Measurements from ENCODE around the gene SLC25A21.

Gene SLC25A21

DNA sequence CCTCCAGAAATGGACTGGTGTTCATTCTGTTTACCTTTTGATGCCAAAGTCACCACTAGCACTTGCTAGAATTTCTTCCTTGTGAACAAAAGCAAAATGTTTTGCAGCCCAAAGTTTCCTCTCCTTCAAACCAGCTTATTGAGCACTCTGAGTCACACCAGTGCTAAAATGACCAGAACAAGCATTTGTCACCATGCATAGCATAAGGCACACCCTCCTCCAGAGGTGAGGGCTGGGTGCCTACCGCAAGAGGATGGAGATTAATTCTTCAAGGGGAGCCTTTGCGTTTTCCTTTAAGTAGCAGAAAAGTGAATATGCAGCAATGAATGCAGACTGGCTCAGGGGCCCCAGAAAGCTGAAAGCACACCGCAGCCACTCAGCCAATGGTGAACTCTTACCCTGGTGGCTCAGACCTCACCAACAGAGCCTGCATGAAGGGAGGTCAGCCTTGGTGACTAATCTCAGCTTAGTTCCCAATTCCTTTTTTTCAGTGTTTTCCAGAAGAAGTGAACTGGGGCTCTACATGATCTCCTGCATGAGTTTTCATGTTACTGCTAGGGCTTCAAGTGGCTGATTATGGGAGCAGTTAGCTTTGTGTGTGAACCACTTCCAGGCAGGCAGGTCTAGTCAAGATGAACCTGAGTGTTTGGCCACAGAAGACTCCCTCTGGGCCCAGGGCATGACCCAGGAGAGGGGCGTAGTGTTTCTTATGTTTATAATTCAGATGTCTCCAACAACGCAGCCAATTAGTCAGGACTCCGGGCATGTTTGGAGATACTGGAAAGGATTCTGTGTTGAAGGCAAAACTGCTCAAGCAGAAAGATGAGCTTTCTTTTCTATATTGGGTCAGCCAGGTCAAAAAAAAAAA, 414.4 kb downstream of the SLC25A21 start:
- no peak for DNase-seq (ENCODE audit: low read depth in 2 of 2)

DNA sequence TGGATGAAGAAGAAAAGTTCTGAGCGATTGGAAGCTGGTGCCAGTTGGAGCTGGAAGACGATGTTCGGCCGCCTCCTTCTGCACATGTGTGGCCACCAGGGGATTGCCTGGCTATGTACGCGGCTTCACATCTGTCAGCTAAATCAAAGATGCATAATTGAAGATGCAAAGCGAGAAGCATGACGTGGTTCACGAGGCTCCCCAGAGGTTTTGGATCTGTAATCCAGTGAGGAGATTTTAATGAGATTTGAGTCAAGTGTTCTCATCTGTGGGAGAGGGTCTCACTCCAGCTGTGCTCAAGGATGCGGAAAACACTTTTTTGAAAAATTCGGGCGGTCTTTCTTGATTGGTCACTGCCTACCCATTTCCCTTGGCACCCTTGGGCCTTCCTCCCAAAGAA, 416.2 kb downstream of the SLC25A21 start:
- DNase-seq (ENCODE audit: low read depth in 2 of 2) = no peak

DNA sequence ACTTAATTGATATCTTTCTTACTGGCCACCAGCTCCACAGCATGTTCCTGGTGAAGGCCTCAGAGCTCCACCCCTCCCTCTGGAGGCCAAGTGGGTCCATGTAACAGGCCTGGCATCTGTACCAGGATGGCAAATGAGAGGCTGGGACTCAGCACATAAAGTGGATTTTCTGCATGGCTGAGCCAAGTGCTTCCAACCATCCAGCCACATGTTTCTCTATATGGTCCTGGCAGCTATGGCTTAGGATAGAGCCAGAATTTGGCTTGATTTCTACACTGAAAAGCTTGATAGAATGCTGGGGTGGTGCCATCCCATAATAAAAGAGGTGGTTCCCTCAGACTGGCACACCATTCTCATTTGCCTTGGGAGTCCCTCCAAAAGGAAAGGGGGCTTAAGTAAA, 416.6 kb downstream of the SLC25A21 start:
- no peak for DNase-seq (ENCODE audit: low read depth in 2 of 2)

DNA sequence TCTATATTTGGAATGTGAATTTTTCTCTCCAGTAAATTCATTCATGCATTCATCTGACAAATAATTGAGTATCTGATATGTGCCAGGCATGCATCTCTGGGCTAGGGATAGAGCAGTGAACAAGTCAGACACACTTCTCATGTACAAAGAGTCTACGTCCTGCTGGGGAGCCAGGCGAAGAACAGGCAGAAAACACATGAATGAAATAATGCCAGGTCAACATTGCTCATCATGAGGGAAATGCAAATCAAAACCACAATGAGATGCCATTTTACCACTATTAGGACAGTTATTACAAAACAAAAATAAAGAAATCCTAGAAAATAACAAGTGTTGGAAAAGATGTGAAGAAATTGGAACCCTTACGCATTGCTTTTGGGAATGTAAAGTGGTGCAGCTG, 420.5 kb downstream of the SLC25A21 start:
- DNase-seq (ENCODE audit: low read depth in 2 of 2) = no peak

DNA sequence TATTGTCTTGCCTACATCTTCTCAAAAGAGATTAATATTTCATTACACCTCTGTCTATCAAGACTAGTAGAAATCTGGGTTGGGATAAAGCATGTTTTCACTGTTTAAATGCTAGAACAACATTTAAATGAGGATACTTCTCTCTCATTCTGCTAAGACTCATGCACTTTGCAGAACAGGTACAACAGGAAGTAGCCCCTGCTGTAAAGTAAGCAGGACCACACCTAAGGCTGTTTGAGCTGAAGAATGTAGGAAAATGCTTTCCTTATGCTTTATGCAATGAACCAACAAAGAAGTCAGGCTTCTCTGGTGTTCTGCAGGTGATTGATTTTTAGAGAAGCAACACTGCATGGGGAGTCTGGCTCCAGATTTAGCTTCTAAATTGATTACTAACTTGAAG, 421.3 kb downstream of the SLC25A21 start:
- DNase-seq (ENCODE audit: low read depth in 2 of 2) = no peak

DNA sequence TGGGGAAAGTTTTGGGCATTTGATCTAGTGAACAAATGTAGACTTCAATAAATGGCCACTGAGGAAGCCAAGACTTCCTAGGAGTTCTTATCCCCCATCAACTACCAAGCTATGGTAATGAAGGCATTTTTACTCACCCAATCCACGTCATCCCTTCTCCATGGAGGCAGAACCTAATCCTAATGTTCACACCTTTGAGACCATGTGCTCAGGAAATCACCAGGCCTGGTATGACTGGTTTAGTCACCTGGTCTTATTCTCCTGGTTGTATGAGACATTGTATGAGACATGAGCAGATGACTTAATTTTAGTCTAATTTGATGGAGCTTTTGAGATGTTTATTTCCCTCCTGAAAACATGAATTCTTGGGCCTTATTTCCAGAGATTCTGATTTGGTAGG, 422.2 kb downstream of the SLC25A21 start:
- no peak for DNase-seq (ENCODE audit: low read depth in 2 of 2)

DNA sequence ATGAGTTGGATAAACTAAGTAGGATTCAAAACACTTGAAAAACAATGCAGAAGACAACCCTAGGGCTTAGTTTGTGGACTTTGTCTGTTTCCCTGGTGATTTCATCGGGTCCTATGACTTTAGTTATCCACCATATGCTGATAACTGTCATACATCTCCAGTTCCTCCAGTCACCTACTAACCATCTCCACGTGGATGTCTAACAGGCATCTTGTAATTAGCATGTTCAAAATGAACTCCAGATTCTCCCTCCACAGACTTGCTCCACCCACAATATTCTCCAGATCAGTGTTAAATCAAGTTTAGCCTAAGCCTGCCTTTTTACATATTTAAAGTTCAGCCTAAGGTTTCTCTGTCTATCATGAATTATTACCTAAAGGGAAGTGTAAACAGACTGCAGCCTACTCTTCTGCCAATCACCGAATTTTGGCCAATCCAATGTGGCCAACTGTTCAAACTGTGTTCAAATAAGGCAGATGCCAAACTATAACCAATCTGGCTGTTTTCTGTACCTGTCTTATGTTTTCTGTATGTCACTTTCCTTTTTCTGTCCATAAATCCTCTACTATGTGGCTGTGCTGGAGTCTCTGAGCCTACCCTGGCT, 423.7 kb downstream of the SLC25A21 start:
- DNase-seq (ENCODE audit: low read depth in 2 of 2) = no peak

DNA sequence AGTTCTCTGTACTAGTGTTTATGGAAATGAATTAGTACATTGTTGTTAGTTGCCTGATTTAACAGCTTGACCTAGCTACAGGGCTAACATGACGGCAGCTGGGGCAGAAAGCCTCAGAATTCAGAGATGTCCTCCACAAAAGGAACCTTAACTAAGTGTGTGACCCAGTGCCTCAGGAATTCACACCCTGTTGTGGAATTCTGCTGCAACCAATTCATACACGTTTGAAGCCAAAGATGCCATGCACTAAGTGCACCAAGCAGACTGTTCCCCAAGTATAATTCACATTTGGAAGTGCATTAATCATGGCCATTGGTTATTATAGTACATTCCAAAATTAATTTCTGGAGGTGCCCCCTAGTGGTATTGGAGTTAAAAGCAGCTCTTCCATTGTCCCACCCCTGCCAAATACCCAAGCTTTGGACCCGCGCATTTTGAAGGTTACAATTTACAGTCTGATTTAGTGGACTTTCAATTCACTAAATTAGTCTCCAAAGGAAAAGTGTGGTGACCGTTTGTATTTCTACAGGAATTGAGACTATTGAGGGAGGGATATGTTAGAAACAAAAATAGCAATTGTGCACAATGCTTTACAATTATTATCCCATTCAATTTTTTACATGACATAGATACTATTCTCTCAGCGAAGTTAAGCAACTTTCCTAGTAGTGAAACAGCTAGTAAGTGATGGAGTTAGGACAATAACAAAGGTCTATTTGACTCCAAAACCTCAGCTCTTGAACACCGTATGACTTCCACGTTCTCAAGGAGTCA, 424.8 kb downstream of the SLC25A21 start:
- DNase-seq (ENCODE audit: low read depth in 2 of 2) = no peak

DNA sequence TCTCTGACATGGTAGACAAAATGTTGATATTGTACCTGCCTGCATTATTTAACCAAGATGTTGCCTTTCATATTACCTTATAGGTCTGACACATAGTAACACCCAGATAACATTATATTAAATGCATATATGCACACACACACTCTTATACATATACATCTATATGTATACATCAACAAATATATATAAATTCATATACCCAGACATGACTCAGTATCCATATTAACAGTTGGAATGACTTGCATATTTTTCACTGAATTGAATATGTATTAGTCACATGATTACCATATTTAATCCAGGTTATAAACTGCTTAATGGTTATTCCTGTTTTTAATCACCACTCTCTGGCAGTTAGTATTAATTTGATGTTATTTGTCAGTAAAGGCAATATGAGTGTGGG, 425.5 kb downstream of the SLC25A21 start:
- no peak for DNase-seq (ENCODE audit: low read depth in 2 of 2)

DNA sequence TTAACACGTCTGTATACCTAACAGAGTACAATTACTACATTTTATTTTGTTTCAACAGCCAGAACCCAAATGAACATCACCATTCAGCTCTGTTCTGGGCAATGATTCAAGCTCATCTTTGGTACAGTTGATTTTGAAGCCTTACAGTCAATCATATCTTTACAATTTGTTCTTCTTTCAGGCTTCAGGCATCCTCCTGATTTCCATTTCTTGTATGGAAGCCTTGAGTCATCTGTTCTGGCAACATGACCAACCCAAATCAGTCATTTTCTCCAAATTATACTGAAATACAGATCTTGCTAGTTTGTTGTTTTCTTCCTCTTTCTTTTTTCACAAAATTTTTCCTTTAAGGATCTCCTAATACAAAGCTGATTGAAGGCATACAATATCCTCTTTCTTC, 430.5 kb downstream of the SLC25A21 start:
- no peak for DNase-seq (ENCODE audit: low read depth in 2 of 2)

DNA sequence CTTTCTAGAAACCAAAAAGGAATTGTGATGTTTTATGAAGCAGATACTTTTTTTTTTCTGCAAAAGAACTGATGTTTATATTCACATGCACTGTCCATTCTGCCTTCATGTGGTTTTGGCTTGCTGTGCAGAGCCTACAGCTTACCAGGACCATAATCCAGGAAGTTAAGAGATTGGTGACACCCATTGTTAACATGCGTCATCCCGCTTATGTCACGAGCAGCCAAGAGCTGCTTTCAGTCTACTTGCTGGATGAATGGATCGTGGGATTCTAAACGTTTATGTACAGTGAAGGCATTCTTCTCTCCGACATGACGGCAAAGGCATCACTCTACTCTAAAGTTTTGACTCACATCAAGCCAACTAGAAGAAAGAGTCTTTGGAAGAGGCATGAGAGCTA, 434.1 kb downstream of the SLC25A21 start:
- DNase-seq (ENCODE audit: low read depth in 2 of 2) = no peak

DNA sequence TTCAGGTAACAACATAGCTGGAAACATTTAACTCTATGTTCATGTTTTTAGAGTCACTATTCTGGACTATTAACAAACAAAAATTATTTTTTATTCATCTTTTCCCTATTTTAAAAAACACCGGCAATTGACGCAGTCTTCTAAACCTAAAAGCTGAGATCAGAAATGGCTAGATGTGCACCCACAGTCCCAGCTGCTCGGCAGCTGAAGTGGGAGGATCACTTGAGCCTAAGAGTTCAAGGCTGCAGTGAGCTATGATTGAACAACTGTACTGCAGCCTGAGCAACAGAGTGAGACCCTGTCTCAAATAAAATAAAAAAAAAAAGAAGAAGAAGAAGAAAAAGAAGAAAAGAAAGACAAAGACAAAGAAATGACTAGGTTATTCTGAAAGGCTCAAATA, 446.3 kb downstream of the SLC25A21 start:
- no peak for DNase-seq (ENCODE audit: low read depth in 2 of 2)

DNA sequence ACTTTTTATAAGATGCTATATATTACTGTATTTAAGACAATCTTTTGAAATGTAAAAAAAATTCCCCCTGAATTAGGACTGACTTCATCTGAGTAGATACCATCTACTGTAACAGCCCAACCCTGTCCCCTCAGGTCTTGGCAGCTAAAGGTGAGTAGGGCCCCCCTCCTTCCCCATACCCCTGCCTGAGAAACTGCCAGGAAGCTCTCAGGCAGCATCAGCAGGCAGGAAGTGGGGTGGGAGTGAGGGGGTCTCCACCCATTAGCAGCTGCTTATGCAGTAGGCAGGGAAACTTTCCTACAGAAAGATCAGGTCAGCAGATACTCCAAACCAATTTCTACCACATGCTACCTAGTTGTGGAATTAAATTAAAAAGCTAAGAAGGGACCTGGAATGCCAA, 448.2 kb downstream of the SLC25A21 start:
- no peak for DNase-seq (ENCODE audit: low read depth in 2 of 2)

DNA sequence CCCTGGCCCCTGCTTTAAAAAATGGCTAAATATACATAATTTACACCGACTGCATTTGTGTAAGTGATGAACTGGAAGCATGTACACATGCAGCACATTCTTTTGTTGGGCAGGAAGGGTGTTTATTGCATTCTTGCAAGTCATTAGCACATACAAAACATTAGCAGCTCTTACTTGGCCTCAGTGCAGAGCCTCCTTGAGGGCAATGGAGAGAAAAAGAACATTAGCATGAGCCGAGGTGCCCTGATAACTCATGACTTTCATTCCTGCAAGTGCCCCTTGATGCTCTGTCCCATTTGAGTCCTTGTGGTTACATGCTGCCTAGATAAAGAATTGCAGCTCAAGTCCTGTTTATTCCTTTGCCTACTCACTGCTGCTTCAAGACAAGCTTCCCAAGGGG, 448.9 kb downstream of the SLC25A21 start:
- DNase-seq (ENCODE audit: low read depth in 2 of 2) = no peak

DNA sequence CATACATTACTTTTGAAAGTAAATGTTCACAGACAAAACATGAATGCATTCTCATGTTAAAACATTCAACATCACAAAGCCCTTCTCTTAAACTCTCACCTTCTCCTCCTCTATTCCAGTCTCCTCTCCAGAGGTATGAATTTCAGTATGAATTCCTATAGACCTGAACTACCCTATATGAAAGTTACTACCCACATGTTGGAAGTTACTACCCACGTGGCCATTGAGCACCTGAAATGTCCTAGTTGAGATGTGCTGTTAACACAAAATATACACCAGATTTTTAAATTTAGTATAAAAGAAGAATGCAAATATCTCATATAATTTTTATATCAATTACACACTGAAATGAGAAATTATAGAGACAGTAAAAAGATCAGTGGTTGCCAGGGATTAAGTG, 450.5 kb downstream of the SLC25A21 start:
- no peak for DNase-seq (ENCODE audit: low read depth in 2 of 2)

DNA sequence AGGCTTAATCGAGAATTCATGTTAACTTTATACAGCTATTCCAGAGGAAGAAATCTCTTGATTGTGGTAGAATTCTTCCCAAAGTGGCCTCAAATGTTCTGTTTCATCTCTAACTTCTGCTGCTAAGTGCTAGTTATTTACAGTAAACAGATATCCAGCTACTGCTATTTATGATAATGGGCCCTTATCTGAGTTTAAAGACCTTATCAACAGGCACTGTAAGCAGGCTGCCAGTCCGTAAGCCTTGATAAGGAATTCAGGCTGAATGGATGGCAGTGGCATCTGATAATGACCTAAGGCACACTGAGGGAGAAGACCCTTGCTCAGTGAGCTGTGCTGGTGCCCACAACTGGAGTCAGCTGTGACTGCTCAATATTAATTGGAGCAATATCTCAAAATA, 451.7 kb downstream of the SLC25A21 start:
- DNase-seq (ENCODE audit: low read depth in 2 of 2) = no peak

DNA sequence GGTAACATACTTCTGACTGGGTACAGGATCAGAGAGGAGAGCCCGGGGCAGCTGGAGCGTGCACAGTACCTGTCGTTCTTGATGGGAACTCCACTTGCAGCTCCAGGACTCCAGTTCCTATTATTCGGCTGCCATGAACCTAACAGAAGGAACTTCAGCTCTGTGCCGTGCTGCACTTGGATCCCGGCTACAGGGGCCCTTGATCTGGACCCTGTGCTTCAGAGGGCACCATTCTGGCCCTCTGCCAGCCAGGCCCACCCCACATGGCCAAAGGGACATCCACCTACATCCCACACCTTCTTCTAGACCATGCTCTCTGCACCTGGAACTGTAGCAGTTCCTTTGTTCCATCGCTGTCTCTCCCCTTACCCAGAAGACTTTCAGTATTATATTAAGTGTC, 452.6 kb downstream of the SLC25A21 start:
- DNase-seq (ENCODE audit: low read depth in 2 of 2) = no peak

DNA sequence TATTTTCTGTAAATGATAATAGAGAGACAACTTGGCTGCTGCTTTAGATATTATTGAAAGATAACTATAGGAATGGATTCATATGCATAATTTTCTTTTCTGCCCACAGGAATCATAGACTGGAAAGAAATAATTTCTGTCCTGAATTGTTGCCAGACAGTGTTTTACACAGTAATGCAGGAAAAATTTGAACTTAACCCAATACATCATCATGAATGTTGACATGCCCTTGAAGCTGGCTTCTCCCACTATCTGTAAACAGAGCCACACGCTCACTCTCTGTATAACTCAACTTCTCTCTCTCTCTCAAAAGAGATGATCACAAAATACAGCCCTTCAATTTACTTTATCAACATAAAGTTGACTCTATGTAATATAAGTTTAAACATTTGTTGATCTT, 454.2 kb downstream of the SLC25A21 start:
- DNase-seq (ENCODE audit: low read depth in 2 of 2) = no peak

DNA sequence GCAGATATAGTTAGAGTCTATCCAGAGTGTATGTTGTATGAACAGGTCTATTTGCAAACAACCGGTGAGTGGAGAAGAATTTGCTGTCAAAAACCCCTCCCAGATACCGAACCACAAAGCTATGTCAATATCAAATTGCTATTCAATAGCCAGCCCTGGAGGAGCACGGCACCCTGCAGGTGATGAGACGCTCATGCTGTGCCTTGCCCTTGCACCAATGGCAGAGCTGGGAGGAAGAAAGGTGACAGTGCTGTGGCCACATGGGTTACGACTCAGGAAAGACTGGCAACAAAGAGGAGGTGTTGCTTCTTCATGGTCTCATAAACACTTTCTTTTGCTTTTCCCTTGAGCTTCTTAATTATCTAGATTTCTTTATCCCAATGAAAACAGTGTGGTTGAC, 455.0 kb downstream of the SLC25A21 start:
- no peak for DNase-seq (ENCODE audit: low read depth in 2 of 2)

DNA sequence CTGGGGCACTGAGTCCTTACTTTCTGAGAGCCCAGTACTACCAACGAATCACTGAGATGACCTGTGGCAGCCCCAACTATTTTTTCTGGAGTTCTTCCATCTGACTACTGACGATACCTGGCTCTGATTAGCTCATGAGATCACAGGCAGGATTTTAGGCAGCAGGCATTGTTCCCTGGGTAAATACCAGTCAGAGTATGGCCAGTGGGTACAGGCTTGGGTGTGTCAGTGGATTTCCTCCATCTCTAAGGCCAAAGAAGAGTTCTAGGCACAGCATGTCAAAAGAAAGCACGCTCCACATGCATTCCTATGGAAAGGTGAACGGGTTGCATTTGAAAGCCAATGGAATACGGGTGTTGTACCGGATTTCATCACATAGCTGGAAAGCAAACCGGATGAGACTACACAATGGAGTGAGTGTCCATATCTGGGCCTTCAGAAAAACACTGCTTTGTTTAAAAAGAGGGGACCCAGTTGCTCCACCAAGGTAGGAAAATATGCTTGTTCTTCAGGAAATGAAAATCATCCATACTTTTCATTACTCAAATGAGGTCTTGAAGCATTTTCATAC, 455.7 kb downstream of the SLC25A21 start:
- DNase-seq (ENCODE audit: low read depth in 2 of 2) = no peak

DNA sequence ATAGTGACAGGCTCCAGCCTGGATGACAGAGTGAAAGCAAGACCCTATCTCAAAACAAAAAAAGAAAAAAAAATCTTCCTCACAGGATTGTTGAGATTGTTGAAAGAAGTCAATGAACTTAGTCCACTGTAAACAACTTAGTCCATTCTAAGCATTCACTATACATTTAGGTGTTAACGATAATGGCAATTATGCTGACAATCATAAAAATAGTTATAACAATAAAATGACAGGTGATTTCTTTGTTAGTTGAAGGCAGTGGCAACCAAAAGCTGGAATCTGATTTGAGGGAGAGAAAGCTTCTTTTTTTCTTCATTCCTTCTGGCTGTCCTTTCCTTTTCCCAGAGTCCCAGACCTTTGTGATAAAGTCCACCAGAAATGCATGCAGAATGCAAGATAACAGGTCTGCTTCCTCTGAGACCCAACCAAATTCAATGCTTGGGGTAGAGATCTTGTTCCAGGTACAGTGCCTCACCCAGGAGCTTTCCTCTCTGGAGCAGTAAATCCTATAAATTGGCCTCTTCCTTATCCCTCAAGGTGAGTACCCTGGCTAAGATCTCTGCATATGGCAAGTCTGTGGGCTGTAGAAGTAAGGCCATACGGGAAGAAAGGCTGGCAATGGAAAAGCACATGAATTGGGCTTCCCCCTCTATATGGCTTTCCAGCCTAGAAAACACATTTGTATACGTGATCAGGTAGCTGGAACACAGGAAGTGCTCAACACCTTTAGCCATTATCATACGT, 458.3 kb downstream of the SLC25A21 start:
- DNase-seq (ENCODE audit: low read depth in 2 of 2) = no peak

DNA sequence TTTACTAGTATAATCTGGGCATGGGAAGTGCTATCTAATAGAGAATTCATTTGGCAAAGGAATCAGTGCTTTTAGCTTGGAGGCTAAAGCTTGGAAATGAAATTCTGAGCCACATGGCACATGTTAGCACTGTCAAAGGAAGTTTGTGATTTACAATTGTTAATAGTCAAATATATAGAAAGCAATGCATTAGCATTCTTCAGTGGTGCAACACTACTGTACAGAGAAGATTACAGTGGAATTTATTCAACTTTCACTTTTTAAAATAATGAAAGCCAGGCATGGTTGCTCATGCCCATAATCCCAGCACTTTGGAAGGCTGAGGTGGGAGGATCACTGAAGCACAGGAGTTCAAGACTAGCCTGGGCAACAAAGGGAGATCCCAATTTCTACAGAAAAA, 464.8 kb downstream of the SLC25A21 start:
- no peak for DNase-seq (ENCODE audit: low read depth in 2 of 2)
